ENCODE measurements around the gene KCNA4. TPM values are rescaled to one million over a fixed set of nuclear protein-coding genes. Genes with fewer than 3 reads are reported as not detected.
A peak's percentile ranks its signal among the peaks of the same experiment; 100 is the strongest.

The KCNA4 gene
- total and polyA plus RNA-seq, 2 experiments from 2014 or later: 0.43 TPM; not detected in 1

DNA sequence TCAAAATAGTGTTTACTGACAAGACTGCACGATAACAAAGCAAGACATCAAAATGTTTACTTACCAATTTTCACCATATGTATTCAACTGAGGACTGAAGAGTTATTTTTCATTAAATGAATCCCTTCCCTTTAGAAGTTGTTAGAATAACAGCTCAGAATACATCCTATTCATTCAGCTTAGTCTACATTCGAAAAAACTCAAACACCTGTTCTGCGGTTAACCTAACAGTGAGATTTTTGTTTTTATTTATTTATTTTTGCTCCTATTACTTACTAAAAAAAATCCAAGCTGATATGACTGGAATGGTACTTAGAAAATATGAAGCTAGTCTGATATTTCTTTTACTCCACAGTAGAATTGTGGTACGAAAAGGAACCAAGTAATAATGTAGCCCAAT lies 10.0 kb downstream of the KCNA4 start:
- H3K27ac ChIP-seq: no peak overlapping the region
- no peak overlapping the region for H2AFZ ChIP-seq
- H3K79me2 ChIP-seq (ENCODE audit: insufficient read depth): no peaks in the 10 kb centered on the region
- H3K4me2 ChIP-seq (ENCODE audit: unreplicated experiment): no peak overlapping the region
- no peaks in the 10 kb centered on the region for H4K20me1 ChIP-seq (ENCODE audit: insufficient read depth)
- in situ Hi-C loops (cut with MboI): no loop called here
- DNase-seq: no peak
- no peaks in the 10 kb centered on the region for H3K36me3 ChIP-seq (ENCODE audit: low read depth)
- no peaks in the 10 kb centered on the region for H3K4me1 ChIP-seq (ENCODE audit: insufficient read depth)
- H3K9me3 ChIP-seq (ENCODE audit: low read depth): no peaks in the 10 kb centered on the region
- no peaks in the 10 kb centered on the region for H3K27me3 ChIP-seq (replicated peaks; ENCODE audit: insufficient read depth)
- TF ChIP-seq EZH2 (IDR thresholded peaks at IDR 0.05; ENCODE audit: insufficient read depth, poor library complexity, severe bottlenecking) (no peak), EZH2phosphoT487 (IDR thresholded peaks at IDR 0.05; ENCODE audit: insufficient read depth, low read depth) (no peak)
- H3K9ac ChIP-seq: no peak overlapping the region
- no peak overlapping the region for H3K4me3 ChIP-seq
- no peaks in the 10 kb centered on the region for H3K9me2 ChIP-seq (ENCODE audit: insufficient read depth)
- 39% methylated on average over 4 of the region's 4 CpGs for WGBS, 2 experiments (ENCODE audit: low coverage in 1 of 2, low lambda C conversion rate in 2 of 2, missing lambda C conversion rate in 2 of 2)
- H3F3A ChIP-seq (ENCODE audit: insufficient read depth): no peaks in the 10 kb centered on the region

DNA sequence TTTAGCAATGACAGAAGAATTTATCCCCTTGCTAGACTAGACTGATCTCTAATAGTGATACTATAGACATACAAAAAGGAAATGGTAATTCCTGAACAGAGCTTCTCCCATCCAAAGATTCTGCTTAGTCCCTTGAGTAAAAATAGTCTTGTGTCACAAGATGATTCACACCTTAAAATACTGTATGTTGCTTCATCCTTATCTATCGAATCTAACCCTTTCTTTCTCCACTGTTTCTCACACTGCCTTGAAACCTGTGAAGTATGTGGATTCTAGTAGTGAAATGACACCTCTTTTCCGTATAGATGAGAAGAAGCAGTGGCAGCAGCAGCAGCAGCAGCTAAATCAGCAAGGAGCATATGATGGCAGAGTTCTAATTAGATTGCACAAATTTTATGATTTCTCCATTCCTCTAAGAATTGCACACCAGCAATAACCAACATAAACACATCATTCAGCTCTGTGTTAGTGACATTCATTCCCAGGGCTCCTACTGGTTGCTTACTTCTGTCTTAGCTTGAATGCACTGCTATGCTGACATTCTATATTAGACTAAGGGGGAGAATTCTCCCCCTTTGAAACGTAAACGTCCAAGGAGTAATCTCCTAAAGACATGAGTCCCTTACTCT lies 14.6 kb downstream of the KCNA4 start:
- Histone ChIP-seq H2AFZ (no peak overlapping the region), H3K9me2 (ENCODE audit: insufficient read depth) (no peaks in the 10 kb centered on the region), H3K9ac (no peak overlapping the region), H3K4me1 (ENCODE audit: insufficient read depth) (no peaks in the 10 kb centered on the region), H3K4me3 (no peak overlapping the region), H3K9me3 (ENCODE audit: low read depth) (no peaks in the 10 kb centered on the region), H3K79me2 (ENCODE audit: insufficient read depth) (no peaks in the 10 kb centered on the region), H3K27me3 (replicated peaks; ENCODE audit: insufficient read depth) (no peaks in the 10 kb centered on the region), H3K27ac (no peak overlapping the region), H4K20me1 (ENCODE audit: insufficient read depth) (no peaks in the 10 kb centered on the region), H3K4me2 (ENCODE audit: unreplicated experiment) (no peak overlapping the region), H3K36me3 (ENCODE audit: low read depth) (no peaks in the 10 kb centered on the region), H3F3A (ENCODE audit: insufficient read depth) (no peaks in the 10 kb centered on the region)
- TF ChIP-seq EZH2phosphoT487 (IDR thresholded peaks at IDR 0.05; ENCODE audit: insufficient read depth, low read depth): no peak
- TF ChIP-seq EZH2 (IDR thresholded peaks at IDR 0.05; ENCODE audit: insufficient read depth, poor library complexity, severe bottlenecking): no peak
- in situ Hi-C loops (cut with MboI): no loop called here
- peak; percentile 13 for DNase-seq
- WGBS, 2 experiments (ENCODE audit: low coverage in 1 of 2, low lambda C conversion rate in 2 of 2, missing lambda C conversion rate in 2 of 2): 26 to 39% methylated on average over 4 of the region's 4 CpGs

DNA sequence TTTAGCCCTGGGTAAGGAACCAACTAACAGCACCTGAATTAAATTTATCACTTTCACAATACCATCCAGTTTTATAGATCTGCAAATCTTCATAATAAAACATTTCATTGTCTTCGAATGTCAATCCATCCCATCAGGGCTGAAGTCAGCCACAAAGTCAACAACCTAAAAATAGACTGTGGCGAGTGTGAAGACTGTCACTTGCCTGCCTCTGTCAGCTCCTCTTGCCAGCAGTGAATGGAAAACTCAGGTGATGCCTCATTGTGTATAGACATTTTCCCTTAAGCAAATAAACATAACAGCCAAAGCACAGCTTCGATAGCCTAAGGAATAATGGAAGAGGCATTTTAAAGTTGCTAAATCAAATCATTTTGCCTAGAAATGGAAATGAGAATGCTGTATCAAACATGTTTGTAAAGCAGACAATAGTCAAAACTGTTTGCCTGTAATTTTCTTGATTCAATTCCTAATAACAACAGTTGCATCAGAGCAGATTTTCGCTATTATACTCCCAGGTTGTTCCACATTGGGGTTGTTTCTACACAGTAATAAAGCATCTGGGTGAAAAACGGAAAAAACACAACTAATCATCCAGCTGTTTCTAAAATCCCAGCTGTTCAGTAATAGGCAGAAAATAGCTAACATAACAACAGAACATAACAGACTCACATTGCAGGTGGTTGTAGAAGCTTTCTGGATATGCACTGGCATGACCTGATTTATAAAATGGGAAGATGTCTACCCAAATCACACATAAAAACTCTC lies 15.7 kb downstream of the KCNA4 start:
- in situ Hi-C loops (cut with MboI): no loop called here
- TF ChIP-seq EZH2phosphoT487 (IDR thresholded peaks at IDR 0.05; ENCODE audit: insufficient read depth, low read depth): no peak
- no peak for TF ChIP-seq EZH2 (IDR thresholded peaks at IDR 0.05; ENCODE audit: insufficient read depth, poor library complexity, severe bottlenecking)

DNA sequence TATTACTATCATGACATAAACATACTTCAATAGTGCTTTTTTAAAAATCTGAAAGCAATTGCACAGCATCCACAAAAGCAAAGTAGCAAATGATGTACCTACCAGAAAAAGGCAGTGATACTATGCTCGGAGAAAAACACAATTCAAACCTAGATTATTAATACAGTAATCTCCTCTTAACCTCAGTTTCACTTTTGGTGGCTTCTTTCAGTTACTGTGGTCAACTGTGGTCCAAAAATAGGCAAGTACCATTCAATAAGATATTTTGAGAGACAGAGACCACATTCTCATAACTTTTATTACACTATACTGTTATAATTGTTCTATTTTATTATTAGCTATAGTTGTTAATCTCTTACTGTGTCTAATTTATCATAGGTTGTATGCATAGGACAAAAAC lies 20.8 kb downstream of the KCNA4 start:
- DNase-seq: no peak
- H3K4me1 ChIP-seq (ENCODE audit: insufficient read depth): no peaks in the 10 kb centered on the region
- no peak overlapping the region for H3K9ac ChIP-seq
- TF ChIP-seq EZH2 (IDR thresholded peaks at IDR 0.05; ENCODE audit: insufficient read depth, poor library complexity, severe bottlenecking) (no peak), EZH2phosphoT487 (IDR thresholded peaks at IDR 0.05; ENCODE audit: insufficient read depth, low read depth) (no peak)
- WGBS, 2 experiments (ENCODE audit: low coverage in 1 of 2, low lambda C conversion rate in 2 of 2, missing lambda C conversion rate in 2 of 2): 21% methylated on average over 1 of the region's 1 CpG
- no peak overlapping the region for H3K4me3 ChIP-seq
- in situ Hi-C loops (cut with MboI): no loop called here
- H3K9me3 ChIP-seq (ENCODE audit: low read depth): no peaks in the 10 kb centered on the region
- H3K27ac ChIP-seq: no peak overlapping the region
- H3K9me2 ChIP-seq (ENCODE audit: insufficient read depth): no peaks in the 10 kb centered on the region
- H3K4me2 ChIP-seq (ENCODE audit: unreplicated experiment): no peak overlapping the region
- H2AFZ ChIP-seq: no peak overlapping the region
- no peaks in the 10 kb centered on the region for H4K20me1 ChIP-seq (ENCODE audit: insufficient read depth)
- H3F3A ChIP-seq (ENCODE audit: insufficient read depth): no peaks in the 10 kb centered on the region
- H3K79me2 ChIP-seq (ENCODE audit: insufficient read depth): no peaks in the 10 kb centered on the region
- no peaks in the 10 kb centered on the region for H3K27me3 ChIP-seq (replicated peaks; ENCODE audit: insufficient read depth)
- no peaks in the 10 kb centered on the region for H3K36me3 ChIP-seq (ENCODE audit: low read depth)

More for the DNA sequence above, 15.7 kb downstream of the KCNA4 start:
- Histone ChIP-seq H3K4me1 (ENCODE audit: insufficient read depth) (no peaks in the 10 kb centered on the region), H3K27ac (no peak overlapping the region), H3K4me3 (no peak overlapping the region), H3K79me2 (ENCODE audit: insufficient read depth) (no peaks in the 10 kb centered on the region), H3K36me3 (ENCODE audit: low read depth) (no peaks in the 10 kb centered on the region), H4K20me1 (ENCODE audit: insufficient read depth) (no peaks in the 10 kb centered on the region), H3K9me3 (ENCODE audit: low read depth) (no peaks in the 10 kb centered on the region), H3K27me3 (replicated peaks; ENCODE audit: insufficient read depth) (no peaks in the 10 kb centered on the region), H3K4me2 (ENCODE audit: unreplicated experiment) (no peak overlapping the region), H3K9ac (no peak overlapping the region), H2AFZ (no peak overlapping the region), H3K9me2 (ENCODE audit: insufficient read depth) (no peaks in the 10 kb centered on the region), H3F3A (ENCODE audit: insufficient read depth) (no peaks in the 10 kb centered on the region)
- WGBS, 2 experiments (ENCODE audit: low coverage in 1 of 2, low lambda C conversion rate in 2 of 2, missing lambda C conversion rate in 2 of 2): 22 to 29% methylated on average over 5 of the region's 5 CpGs
- DNase-seq: no peak

Data from GM23248 (cell line).